ENCODE measurements around the gene FBN1. TPM values are rescaled to one million over a fixed set of nuclear protein-coding genes. Genes with fewer than 3 reads are reported as not detected.

The FBN1 gene
- polyA plus RNA-seq, 6 donors from 2014 or later = 0.03 TPM; not detected in 5

DNA sequence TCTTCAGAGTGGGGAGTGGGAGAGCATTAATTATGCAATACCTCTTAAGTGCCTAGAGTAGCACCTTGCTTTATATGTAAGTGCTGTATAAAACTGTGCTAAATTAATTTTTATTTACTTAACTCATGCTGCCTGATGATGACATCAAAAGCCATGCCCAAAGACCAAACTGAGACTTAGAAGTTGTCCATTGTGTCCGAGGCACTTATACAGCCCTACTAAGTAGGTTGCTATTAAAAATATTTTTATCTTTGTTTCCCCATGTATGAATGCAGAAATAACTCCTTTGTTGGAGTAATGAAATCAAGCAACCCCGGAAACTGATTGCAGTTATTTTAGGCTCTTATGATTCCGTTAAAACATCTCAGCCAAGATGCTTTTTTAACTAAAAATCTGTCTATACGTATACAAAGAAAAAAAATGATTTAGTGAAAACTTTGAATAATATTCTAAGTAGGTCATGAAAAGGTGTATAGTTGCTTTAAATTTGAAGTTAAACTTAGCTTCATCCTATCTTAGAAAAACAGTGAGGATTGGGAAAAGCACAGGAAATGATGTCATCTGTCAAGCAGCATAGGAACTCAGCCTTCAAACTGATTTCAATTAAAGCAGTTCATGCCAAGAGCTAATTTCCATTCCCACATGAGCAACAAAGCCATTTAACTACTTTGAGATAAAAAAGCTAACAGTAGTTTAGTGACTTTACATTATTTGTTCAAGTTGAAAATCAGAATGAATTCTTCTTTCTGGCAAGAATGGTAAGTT is 43.0 kb downstream of the FBN1 start:
- DNase-seq (no peak), ATAC-seq (ENCODE audit: low read depth in 2 of 2) (no peak)
- H3K9me3 Mint-ChIP-seq = peaks cover 0 to 8% (median 0%) of the 10 kb centered on the region in 7 donors
- no peak overlapping the region for H3K27ac Mint-ChIP-seq
- H3K4me1 Mint-ChIP-seq = no peaks in the 10 kb centered on the region
- H3K36me3 Mint-ChIP-seq = no peaks in the 10 kb centered on the region
- no peaks in the 10 kb centered on the region for H3K27me3 Mint-ChIP-seq
- H3K4me3 Mint-ChIP-seq = no peak overlapping the region

DNA sequence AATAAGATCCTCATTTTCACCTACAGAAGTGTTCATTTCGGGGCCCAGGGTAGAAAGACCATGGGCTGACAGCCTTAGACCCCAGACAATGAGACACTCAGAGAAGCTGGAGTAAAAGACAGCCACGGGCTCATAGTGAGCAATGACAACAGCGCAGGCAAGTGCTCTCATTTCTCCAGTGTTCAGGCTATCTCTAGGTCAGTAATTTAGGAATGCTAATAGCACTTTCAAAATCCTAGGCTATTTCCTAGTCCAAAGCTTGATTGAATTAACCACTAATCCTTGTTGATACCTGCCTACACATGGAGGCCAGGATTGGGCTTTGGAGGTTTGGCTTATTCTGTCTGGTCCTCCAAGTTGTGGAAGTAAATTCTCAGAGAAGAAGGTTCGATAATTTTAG is 44.4 kb downstream of the FBN1 start:
- ATAC-seq (ENCODE audit: low read depth in 2 of 2) (no peak), DNase-seq (no peak)
- H3K27ac Mint-ChIP-seq = no peak overlapping the region
- no peaks in the 10 kb centered on the region for H3K9me3 Mint-ChIP-seq
- no peaks in the 10 kb centered on the region for H3K4me1 Mint-ChIP-seq
- no peaks in the 10 kb centered on the region for H3K27me3 Mint-ChIP-seq
- no peak overlapping the region for H3K4me3 Mint-ChIP-seq
- H3K36me3 Mint-ChIP-seq = no peaks in the 10 kb centered on the region

DNA sequence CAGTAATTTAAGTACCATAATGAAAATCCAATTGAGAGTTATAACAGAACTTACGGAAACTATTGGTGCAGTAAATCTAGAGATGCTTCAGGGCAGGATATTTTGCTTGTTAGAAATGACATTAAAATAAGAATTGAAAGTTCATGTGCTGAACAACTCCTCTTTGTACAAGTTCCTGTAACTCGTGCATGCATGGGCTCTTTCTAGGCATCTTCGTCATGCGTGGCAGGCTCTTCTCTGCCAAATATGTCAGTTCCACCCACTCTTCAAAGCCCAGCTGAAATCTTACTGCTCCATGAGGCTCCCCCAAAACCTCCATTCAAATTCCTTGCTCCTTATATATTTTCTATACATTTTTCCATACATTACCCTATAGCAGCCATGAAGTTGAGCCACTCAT is 48.7 kb downstream of the FBN1 start:
- DNase-seq = no peak
- no peaks in the 10 kb centered on the region for H3K9me3 Mint-ChIP-seq
- no peak overlapping the region for H3K27ac Mint-ChIP-seq
- ATAC-seq (ENCODE audit: low read depth in 2 of 2) = no peak
- no peaks in the 10 kb centered on the region for H3K36me3 Mint-ChIP-seq
- no peaks in the 10 kb centered on the region for H3K27me3 Mint-ChIP-seq
- no peaks in the 10 kb centered on the region for H3K4me1 Mint-ChIP-seq
- H3K4me3 Mint-ChIP-seq = no peak overlapping the region

DNA sequence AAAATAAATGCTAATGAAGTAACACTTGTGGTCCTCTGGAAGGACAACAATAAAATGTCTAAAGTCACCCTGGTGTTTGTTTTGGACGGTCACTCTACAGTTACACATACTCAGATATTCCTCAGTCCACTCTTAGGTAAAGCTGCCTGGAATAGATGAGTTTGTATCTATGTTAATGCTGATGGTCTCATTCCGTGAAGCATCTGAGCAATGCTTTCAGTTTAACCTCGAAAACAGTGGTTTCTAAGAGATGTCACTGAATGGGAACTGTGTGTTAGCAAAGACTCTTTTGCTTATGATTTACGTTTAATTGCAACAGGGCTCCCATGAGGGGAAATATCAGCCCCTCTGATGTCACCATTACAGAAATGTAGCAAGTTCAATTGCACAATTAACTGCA is 49.1 kb downstream of the FBN1 start:
- H3K27ac Mint-ChIP-seq = no peak overlapping the region
- no peaks in the 10 kb centered on the region for H3K4me1 Mint-ChIP-seq
- H3K9me3 Mint-ChIP-seq = no peaks in the 10 kb centered on the region
- DNase-seq (no peak), ATAC-seq (ENCODE audit: low read depth in 2 of 2) (no peak)
- no peaks in the 10 kb centered on the region for H3K27me3 Mint-ChIP-seq
- H3K36me3 Mint-ChIP-seq = no peaks in the 10 kb centered on the region
- H3K4me3 Mint-ChIP-seq = no peak overlapping the region

DNA sequence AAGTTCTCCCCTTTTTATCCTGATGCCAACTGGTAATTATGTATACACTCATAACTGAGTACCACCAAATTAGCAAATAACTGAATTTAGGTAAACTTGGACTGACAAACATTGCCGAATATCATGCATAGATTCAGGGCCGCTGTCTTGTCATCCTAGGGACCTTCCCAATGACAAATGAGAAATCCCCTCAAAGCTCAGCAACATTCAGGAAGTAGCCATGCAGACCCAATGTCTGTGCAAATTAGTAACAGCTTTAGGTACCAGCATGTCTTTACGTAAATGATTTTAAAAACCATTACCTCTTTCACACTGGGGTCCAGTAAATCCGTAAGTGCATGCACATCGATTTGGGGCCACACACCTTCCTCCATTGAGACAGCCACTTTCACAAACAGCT is 49.5 kb downstream of the FBN1 start:
- no peak for DNase-seq
- Mint-ChIP-seq H3K4me1 (no peaks in the 10 kb centered on the region), H3K9me3 (no peaks in the 10 kb centered on the region), H3K4me3 (no peak overlapping the region), H3K27ac (no peak overlapping the region), H3K27me3 (no peaks in the 10 kb centered on the region), H3K36me3 (no peaks in the 10 kb centered on the region)
- no peak for ATAC-seq (ENCODE audit: low read depth in 2 of 2)

DNA sequence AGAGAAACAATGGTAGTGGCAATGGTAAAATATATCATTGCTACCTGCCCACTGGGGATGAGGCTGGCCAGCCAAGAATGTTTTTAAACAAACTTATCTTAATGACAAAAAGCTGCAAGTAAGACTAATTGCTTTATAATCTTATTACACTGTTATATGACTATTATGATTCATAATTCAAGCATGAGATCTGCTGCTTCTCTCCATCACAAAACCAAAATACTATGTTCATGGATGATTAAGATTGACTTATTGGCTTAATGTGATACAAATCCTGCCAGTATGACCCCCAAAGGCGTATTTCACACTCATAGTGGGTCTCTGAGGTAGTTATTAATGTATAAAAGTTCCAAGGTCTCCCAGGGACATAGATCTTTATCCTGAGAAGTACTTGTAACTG is 52.6 kb downstream of the FBN1 start:
- Mint-ChIP-seq H3K4me3 (no peak overlapping the region), H3K4me1 (no peaks in the 10 kb centered on the region), H3K27me3 (no peaks in the 10 kb centered on the region), H3K27ac (no peak overlapping the region), H3K9me3 (no peaks in the 10 kb centered on the region), H3K36me3 (no peaks in the 10 kb centered on the region)
- DNase-seq (no peak), ATAC-seq (ENCODE audit: low read depth in 2 of 2) (no peak)

DNA sequence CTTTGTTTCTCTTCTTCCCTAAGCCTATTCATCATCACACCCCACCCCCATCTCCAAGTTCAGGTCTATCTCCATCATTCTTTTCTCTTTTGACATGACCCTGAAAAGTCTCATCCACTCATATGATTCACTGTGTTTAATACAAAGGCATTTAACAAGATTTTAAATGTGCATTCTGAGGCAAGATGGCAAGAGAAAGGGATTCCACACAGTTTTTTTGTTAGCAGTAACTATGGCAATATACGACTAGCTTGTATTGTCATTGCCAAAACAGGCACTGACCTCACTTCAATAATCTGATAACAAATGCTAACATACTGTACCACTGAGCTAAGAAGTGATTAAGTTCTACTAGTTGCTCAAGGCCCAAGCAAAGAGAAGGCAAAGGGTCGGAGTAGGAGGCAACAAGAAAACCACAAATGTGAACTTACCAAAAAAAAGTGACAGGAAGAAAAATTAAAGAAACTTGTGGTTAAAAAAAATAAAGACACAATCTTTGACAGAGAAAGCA is 53.2 kb downstream of the FBN1 start:
- DNase-seq (no peak), ATAC-seq (ENCODE audit: low read depth in 2 of 2) (no peak)
- Mint-ChIP-seq H3K27me3 (no peaks in the 10 kb centered on the region), H3K4me1 (no peaks in the 10 kb centered on the region), H3K4me3 (no peak overlapping the region), H3K36me3 (no peaks in the 10 kb centered on the region), H3K9me3 (no peaks in the 10 kb centered on the region), H3K27ac (no peak overlapping the region)

DNA sequence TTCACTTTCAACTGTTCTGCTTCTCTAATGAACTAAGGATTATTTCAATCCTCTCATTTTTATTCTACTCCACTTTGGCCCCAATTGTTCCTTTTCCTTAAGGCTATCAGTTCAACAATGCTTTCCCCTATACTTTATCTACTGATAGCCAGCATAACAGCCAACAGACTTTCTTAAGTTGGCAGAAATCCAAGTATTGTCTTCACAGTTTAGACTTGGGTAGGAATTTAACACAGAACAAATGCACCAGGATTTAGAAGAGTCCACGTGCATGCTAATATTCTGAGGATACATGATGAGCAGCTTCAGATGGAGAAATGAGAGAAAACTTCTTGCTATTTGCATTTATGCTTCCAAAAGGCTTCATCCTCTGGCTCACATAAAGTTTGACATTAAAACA is 54.8 kb downstream of the FBN1 start:
- no peaks in the 10 kb centered on the region for H3K36me3 Mint-ChIP-seq
- no peaks in the 10 kb centered on the region for H3K4me1 Mint-ChIP-seq
- ATAC-seq (ENCODE audit: low read depth in 2 of 2) = no peak
- no peaks in the 10 kb centered on the region for H3K9me3 Mint-ChIP-seq
- no peaks in the 10 kb centered on the region for H3K27me3 Mint-ChIP-seq
- no peak for DNase-seq
- no peak overlapping the region for H3K4me3 Mint-ChIP-seq
- H3K27ac Mint-ChIP-seq = no peak overlapping the region

DNA sequence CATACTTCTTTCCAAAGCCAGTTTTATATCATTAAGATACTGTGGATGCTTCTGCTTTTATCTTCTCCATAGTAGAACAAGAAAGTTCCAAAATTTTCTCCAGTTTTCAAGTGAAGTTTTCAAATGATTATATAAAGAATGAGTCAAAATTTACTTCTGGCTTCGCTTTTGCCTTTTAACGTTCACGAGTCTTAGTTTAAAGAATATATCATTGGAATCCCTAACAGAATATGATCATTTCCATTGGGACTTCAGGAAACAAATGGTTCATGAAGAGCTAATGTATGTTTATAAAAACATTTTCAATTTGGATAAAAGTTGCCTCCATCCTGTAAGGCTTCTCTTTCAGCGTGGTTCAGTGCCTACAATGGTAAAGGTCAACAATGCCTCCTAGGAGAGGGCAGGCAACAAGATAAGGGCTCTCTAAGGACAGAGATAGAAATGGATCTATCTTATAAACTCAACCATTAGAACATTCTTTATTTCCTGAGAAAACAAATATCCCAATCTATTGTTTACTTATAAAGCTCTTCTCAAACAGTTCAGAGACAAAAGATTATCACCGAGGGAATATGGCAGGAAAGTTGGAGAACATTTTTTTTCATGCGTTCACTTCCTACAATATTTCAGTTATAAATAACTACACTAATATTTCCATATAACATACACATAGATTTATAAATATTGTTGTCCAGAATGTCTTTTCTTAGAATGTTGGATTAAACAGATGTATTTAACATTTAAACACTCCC is 60.5 kb downstream of the FBN1 start:
- ATAC-seq (ENCODE audit: low read depth in 2 of 2) = no peak
- Mint-ChIP-seq H3K36me3 (no peaks in the 10 kb centered on the region), H3K9me3 (no peaks in the 10 kb centered on the region), H3K4me1 (no peaks in the 10 kb centered on the region), H3K4me3 (no peak overlapping the region), H3K27ac (no peak overlapping the region), H3K27me3 (no peaks in the 10 kb centered on the region)
- DNase-seq = no peak

DNA sequence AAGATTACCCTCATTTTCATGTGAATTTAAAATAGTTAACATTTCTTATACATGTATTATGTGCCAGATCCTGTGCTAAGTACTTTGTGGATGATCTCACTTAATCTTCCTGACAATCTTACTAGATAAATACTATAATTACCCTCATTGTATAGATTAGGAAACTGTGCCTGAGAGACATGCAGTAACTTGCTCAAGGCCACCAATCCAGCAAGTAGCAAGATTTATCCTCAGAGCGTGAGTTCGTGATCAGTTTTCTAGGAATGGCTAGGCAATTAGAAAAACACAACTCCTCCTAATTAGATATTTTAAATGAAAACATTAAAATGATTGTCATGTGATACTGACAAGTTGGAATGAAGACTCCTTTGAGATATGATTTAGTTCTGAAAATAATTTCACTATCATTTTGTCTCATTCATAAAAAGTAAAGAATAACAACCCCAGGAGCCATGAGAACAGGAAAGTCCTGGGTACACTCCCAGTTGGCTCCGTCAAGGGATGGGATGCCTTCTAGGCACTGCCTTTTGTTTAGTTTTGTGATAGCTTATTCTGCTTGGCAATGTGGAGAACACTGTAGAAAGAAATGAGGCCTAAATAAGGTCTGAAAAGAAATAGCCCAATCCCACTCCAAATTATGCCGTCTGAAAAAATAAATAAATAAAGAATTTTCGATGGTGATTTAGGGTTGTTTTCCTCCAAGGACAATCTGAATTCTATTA is 61.3 kb downstream of the FBN1 start:
- Mint-ChIP-seq H3K4me1 (no peaks in the 10 kb centered on the region), H3K4me3 (no peak overlapping the region), H3K27ac (no peak overlapping the region), H3K9me3 (no peaks in the 10 kb centered on the region), H3K27me3 (no peaks in the 10 kb centered on the region), H3K36me3 (no peaks in the 10 kb centered on the region)
- no peak for DNase-seq
- no peak for ATAC-seq (ENCODE audit: low read depth in 2 of 2)

DNA sequence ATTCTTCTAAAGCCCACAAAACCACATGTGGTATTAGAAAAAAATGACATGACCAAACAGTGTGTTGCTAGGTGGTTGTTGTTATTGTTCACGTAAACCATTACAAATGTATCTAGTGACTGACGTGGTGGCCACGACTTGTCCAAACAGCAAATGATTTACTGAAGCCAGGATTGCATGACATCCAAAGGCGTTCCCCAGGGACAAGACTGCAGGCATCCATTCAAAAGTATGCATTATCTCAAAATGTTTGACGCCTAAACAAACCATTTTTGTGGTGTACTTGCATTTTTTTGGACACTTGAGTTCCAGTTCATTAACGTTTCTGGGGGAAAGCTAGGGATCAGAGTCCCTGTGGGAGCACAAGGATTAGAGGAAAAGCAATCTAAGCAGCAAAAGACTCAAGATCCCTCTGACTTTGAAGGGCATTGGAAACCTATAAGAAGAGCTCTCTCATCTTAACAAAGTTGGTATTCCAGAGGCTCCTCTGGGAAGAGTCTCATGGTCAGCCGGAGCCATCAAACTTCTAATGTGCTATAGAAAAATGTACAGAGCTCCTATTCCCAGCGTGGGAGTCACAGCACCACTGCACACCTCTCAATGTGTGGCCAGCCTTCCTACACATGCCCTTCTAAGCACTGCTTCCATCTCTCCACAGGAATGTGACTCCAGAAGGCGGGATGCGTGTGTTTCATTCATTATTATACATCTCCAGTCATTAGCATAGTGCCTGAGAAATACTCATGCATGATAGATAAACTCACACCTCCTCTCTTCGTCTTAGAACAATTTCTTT is 62.9 kb downstream of the FBN1 start:
- Mint-ChIP-seq H3K4me3 (no peak overlapping the region), H3K4me1 (no peaks in the 10 kb centered on the region), H3K36me3 (no peaks in the 10 kb centered on the region), H3K27ac (no peak overlapping the region), H3K27me3 (no peaks in the 10 kb centered on the region), H3K9me3 (no peaks in the 10 kb centered on the region)
- DNase-seq (no peak), ATAC-seq (ENCODE audit: low read depth in 2 of 2) (no peak)

DNA sequence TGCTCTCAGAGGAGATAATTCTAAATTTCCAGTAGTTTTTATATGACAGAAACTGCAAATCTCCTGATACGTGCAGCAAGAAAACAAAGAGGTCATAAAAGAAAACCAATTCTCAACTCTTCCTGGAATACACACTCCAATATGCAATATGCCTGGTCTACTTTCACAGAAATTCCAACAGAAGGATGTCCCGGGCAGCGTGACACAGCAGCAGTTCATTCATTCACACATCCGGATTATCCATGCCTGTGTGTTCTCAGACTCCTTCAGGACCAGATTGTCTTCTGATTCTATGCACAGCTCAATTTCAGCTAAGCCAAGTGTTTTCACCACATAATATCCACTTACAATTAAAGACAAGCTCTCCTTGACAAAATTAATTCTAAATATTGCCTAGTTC is 64.3 kb downstream of the FBN1 start:
- ATAC-seq (ENCODE audit: low read depth in 2 of 2) (no peak), DNase-seq (no peak)
- no peak overlapping the region for H3K4me3 Mint-ChIP-seq
- no peaks in the 10 kb centered on the region for H3K27me3 Mint-ChIP-seq
- H3K4me1 Mint-ChIP-seq = no peaks in the 10 kb centered on the region
- H3K27ac Mint-ChIP-seq = no peak overlapping the region
- no peaks in the 10 kb centered on the region for H3K36me3 Mint-ChIP-seq
- H3K9me3 Mint-ChIP-seq = peaks cover 0 to under 1% (median 0%) of the 10 kb centered on the region in 7 donors

DNA sequence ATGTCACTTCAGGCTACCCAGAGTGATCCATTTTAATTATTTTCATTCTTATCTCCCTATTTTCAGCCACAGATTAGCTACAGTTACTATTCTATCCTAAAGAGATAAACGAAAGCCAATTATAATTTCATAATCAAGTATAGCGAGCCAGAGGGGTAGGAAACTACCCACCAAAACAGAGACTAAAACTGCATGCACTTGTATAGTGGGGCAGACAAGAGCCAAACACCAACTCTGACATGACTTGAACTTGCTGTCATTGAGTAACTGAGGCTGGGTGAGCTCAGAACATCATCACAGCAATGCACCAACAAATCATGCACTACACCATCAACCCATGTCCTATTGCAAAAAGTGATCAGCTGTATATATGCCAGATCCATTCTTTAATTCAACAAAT is 64.8 kb downstream of the FBN1 start:
- Mint-ChIP-seq H3K9me3 (peaks cover 0 to 6% (median 0%) of the 10 kb centered on the region in 7 donors), H3K27ac (no peak overlapping the region), H3K4me3 (no peak overlapping the region), H3K4me1 (no peaks in the 10 kb centered on the region), H3K27me3 (no peaks in the 10 kb centered on the region), H3K36me3 (no peaks in the 10 kb centered on the region)
- DNase-seq (no peak), ATAC-seq (ENCODE audit: low read depth in 2 of 2) (no peak)

Data from naive B cell (primary cell).